HG02840 (cell line): Measurements from ENCODE around the gene RAF1.

ENCODE experiments used
- ATAC-seq: cut with Tn5 transposase; IDR thresholded peaks from one replicate; pipeline ENCODE4 v1.9.1; 2021; ENCODE audit warnings: mild to moderate bottlenecking, moderate library complexity, moderate number of reproducible peaks; ENCODE audit not compliant: unreplicated experiment, low FRiP score

The RAF1 gene

GRCh38 chr3:12601072-12601471 is 62.8 kb downstream of the RAF1 start:
- no peak for ATAC-seq

- ATAC-seq, result no peak
Measured at GRCh38 chr3:12598890-12599289, 65.0 kb downstream of the RAF1 start.

- no peak for ATAC-seq
Measured at GRCh38 chr3:12593473-12593872, 70.4 kb downstream of the RAF1 start.

DNA sequence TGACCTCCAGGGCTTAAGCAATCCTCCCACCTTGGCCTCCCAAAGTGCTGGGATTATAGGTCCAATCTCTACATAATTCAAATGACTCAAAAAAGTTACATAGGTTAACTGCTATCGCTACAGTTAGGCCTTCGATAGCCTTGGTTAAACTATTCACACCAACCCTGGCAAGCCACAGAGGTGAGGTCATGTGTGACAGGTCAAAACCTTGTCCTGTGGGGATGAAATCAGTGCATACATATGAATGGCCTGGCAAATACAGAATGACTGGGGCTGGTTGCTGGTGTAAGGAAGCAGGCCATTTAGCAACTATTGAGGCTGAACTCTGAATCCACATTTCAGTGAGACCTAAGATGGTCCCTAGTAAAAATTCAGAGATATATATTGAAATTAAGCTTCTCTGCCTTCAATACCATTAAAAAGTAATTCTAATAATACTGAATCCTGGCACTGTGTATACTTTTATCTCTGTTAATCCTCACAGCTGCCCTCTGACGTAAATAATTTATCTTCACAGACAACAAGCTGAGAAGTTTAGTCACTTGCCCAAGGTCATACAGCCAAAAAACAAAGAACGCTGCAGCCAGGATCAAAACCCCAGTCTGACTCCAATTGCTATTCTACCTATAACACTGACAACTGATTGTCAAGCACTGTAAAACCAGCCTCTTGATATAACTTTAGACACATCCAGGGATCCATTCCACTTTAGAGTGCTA is 71.8 kb downstream of the RAF1 start:
- no peak for ATAC-seq

GRCh38 chr3:12591456-12591855 is 72.5 kb downstream of the RAF1 start:
- ATAC-seq, result no peak

DNA sequence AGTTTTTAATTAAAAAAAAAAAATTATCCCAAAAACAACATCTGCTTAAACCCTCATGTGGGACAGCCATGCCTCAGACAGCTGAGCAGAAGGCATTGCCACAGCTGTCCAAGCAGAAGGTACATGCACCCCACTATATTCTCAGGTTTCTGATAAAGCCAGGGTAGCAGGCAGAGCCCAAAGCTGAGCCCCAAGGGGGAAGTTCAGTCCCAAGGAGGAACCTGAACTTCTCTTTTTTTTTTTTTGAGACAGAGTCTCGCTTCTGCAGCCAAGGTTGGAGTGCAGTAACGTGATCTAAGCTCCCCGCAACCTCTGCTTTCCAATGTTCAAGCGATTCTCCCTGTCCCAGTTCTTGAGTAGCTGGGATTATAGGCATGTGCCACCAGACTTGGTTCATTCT is 73.8 kb downstream of the RAF1 start:
- ATAC-seq, result no peak

GRCh38 chr3:12588039-12589009 is 75.6 kb downstream of the RAF1 start:
- no peak for ATAC-seq

DNA sequence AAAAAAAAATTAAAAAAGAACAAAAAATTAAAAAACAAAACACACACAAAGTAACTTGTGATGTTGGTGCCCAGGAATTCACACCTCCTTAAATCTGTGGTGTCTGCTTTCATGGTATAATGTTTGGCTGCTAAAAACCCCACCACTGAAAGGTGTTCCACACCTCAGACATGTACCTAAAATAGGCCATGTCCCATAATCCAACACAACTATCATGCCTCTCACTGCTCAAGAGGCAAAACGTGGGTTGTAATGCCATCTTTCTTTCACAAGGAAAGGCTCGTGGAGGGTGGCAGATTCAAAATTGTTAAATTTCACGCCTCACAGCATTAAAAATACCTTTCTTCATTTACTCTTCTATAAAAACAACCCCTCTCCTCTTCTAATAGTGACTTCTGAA is 77.5 kb downstream of the RAF1 start:
- ATAC-seq, result no peak

- no peak for ATAC-seq
Measured at GRCh38 chr3:12585970-12586369, 77.9 kb downstream of the RAF1 start.

GRCh38 chr3:12585181-12585580 is 78.7 kb downstream of the RAF1 start:
- ATAC-seq, result no peak

- ATAC-seq, result no peak
Measured at GRCh38 chr3:12584083-12584482, 79.8 kb downstream of the RAF1 start.

GRCh38 chr3:12583280-12583679 is 80.6 kb downstream of the RAF1 start:
- ATAC-seq, result no peak

DNA sequence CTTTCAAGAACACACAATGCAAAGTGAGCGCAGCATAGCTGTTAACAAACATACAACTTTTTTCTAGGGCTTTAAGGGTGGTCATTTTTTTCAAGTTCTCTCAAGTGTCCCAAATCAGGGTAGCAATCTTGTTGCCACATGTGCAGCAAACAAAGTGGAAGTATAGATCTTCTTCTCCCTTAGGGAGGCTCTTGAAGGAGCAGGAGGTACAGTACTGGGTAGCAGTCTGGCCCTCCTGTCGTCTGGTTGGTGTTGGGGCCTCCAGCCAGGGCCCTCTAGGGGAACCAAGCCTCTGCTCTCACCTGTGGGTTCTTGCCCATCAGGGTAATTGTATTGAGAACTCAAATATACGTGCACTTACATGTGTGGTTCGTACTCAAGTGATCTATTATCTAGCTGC is 81.2 kb downstream of the RAF1 start:
- no peak for ATAC-seq

DNA sequence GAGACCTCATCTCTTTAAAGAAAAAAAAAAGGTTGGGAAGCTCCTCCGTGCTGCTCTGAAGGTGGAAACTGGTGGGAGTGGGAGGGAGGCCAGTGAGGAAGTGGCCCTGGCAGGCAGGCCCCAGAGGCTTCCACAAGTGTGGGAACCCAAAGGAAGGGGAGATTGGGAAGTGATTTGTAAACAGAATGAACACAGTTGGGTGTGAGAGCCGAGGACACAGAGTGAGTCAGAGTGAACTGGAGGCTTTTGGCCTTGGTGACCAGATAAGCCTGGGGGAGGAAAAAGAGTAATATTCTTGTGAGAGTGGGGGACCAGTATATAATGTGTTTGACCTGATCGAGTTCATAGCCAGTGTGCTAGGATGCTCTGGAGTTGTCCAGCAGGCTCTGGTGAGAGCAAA is 84.0 kb downstream of the RAF1 start:
- ATAC-seq, result no peak

DNA sequence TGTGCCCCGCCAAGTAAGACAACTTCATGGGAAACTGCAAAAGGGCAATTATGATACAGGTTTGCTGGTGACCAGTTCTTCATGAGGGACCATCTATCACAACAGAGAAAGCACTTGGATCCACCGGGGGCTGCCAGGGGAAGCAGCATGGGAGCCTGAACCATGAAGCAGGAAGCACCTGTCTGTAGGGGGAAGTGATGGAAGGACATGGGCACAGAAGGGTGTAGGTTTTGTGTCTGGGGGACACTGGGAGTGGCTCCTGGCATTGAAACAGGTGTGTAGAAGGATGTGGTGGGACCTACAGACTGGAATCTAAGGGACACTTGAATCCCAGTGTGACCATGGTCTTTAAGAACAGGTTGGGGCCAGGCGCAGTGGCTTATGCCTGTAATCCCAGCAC is 84.5 kb downstream of the RAF1 start:
- ATAC-seq, result no peak

DNA sequence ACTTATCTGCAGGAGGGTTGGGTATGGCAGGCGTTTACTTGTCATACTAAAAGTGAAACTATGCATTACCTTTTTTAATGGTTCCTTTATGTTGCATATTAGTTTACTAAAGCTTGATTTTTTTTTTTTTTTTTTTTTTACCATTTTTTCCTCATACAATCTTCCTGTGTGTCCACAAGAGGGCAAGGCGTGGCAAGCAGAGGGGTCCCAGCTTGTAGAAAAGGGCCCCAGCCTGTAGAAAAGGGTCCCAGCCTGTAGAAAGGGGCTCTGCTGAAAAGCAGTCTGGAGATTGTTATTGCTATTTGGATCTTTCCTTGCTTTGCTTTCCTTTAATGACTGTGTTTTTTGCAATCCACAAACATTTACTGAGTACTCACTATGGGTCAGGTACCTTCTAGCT is 85.2 kb downstream of the RAF1 start:
- no peak for ATAC-seq

GRCh38 chr3:12577379-12577778 is 86.5 kb downstream of the RAF1 start:
- no peak for ATAC-seq

- ATAC-seq, result no peak
Measured at GRCh38 chr3:12574661-12575060, 89.3 kb downstream of the RAF1 start.

- no peak for ATAC-seq
Measured at GRCh38 chr3:12574131-12574530, 89.8 kb downstream of the RAF1 start.

DNA sequence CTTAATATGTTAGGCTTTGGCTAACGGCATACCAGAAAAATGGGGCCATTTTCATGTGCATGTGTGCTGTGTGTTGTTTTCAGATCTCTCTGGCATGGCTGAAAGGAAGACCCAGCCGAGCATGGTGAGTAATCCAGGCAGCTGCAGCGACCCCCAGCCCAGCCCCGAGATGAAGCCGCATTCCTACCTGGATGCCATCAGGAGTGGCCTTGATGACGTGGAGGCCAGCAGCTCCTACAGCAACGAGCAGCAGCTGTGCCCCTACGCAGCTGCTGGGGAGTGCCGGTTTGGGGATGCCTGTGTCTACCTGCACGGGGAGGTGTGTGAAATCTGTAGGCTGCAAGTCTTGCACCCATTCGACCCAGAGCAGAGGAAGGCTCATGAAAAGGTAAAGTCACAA is 91.9 kb downstream of the RAF1 start:
- ATAC-seq, result no peak

GRCh38 chr3:12569836-12570235 is 94.1 kb downstream of the RAF1 start:
- no peak for ATAC-seq

DNA sequence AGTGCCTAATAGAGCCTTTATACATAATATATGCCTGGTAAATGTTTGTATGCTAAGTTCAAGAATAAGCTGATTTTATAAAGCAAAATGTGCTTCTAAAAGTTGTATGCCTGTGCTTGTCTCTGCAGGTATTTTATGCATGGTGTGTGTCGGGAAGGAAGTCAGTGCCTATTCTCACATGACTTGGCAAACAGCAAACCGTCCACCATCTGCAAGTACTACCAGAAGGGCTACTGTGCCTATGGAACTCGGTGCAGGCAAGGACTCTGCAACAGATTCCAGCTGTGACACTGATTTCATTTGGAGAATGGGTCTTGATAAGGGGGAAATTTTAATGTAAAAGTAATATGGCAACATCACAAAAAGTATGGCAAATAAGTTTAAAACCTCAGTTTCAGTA is 95.2 kb downstream of the RAF1 start:
- no peak for ATAC-seq
